ENCODE results near the gene CDH13. TPM values are rescaled to one million over a fixed set of nuclear protein-coding genes. Genes with fewer than 3 reads are reported as not detected.

The CDH13 gene
- total and polyA plus RNA-seq, 2 of the 8 experiments (the other 6 are each of a cell fraction or from before 2014, with no cell fraction given) = 2.3 to 2.4 TPM

DNA sequence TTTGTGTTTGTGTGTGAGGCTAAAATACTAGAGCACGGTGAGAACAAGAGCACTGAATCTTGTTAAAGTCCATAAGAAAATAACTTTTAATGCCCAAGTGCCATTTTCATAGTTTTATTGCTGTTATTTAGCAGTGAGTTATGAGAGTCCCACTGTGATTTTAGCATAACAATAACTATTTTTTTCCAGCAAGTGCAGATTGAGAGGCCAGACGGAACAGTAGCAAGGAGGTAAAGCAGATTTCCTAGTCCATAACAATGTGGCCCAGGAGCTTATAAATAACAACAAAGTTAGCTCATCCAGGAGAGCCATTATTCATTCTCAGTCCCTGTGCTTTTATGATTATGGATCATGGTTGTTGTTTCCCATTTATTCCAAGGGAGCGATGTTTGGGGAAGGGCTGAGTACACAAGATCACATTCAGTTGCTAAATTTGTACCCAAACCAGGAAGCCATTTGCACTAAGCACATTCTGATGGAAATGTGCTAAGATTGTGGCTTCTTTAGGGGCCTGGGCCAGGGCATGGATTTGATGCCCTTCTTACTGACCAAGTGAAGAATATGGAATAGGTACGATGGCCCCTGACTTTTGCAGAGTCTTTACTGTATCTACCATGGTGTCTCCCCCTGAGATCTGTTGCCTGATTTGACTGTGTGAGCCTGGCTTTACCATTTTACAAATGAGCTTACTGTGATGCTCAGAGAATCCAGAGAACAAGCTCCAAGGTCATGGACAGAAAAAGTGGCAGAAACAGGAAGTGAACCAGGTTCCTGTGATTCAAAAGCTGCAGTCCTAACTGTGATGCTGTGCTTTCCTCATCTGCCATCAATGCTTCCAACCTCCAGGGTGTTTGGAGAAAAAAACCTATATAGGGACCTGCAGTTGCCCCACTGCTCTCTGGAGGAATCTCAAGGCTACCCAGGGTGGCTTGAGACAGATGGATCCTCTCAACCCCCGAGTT, 976.3 kb downstream of the CDH13 start (continued):
- TF ChIP-seq, protein P1, sequence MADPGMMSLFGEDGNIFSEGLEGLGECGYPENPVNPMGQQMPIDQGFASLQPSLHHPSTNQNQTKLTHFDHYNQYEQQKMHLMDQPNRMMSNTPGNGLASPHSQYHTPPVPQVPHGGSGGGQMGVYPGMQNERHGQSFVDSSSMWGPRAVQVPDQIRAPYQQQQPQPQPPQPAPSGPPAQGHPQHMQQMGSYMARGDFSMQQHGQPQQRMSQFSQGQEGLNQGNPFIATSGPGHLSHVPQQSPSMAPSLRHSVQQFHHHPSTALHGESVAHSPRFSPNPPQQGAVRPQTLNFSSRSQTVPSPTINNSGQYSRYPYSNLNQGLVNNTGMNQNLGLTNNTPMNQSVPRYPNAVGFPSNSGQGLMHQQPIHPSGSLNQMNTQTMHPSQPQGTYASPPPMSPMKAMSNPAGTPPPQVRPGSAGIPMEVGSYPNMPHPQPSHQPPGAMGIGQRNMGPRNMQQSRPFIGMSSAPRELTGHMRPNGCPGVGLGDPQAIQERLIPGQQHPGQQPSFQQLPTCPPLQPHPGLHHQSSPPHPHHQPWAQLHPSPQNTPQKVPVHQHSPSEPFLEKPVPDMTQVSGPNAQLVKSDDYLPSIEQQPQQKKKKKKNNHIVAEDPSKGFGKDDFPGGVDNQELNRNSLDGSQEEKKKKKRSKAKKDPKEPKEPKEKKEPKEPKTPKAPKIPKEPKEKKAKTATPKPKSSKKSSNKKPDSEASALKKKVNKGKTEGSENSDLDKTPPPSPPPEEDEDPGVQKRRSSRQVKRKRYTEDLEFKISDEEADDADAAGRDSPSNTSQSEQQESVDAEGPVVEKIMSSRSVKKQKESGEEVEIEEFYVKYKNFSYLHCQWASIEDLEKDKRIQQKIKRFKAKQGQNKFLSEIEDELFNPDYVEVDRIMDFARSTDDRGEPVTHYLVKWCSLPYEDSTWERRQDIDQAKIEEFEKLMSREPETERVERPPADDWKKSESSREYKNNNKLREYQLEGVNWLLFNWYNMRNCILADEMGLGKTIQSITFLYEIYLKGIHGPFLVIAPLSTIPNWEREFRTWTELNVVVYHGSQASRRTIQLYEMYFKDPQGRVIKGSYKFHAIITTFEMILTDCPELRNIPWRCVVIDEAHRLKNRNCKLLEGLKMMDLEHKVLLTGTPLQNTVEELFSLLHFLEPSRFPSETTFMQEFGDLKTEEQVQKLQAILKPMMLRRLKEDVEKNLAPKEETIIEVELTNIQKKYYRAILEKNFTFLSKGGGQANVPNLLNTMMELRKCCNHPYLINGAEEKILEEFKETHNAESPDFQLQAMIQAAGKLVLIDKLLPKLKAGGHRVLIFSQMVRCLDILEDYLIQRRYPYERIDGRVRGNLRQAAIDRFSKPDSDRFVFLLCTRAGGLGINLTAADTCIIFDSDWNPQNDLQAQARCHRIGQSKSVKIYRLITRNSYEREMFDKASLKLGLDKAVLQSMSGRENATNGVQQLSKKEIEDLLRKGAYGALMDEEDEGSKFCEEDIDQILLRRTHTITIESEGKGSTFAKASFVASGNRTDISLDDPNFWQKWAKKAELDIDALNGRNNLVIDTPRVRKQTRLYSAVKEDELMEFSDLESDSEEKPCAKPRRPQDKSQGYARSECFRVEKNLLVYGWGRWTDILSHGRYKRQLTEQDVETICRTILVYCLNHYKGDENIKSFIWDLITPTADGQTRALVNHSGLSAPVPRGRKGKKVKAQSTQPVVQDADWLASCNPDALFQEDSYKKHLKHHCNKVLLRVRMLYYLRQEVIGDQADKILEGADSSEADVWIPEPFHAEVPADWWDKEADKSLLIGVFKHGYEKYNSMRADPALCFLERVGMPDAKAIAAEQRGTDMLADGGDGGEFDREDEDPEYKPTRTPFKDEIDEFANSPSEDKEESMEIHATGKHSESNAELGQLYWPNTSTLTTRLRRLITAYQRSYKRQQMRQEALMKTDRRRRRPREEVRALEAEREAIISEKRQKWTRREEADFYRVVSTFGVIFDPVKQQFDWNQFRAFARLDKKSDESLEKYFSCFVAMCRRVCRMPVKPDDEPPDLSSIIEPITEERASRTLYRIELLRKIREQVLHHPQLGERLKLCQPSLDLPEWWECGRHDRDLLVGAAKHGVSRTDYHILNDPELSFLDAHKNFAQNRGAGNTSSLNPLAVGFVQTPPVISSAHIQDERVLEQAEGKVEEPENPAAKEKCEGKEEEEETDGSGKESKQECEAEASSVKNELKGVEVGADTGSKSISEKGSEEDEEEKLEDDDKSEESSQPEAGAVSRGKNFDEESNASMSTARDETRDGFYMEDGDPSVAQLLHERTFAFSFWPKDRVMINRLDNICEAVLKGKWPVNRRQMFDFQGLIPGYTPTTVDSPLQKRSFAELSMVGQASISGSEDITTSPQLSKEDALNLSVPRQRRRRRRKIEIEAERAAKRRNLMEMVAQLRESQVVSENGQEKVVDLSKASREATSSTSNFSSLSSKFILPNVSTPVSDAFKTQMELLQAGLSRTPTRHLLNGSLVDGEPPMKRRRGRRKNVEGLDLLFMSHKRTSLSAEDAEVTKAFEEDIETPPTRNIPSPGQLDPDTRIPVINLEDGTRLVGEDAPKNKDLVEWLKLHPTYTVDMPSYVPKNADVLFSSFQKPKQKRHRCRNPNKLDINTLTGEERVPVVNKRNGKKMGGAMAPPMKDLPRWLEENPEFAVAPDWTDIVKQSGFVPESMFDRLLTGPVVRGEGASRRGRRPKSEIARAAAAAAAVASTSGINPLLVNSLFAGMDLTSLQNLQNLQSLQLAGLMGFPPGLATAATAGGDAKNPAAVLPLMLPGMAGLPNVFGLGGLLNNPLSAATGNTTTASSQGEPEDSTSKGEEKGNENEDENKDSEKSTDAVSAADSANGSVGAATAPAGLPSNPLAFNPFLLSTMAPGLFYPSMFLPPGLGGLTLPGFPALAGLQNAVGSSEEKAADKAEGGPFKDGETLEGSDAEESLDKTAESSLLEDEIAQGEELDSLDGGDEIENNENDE (IDR thresholded peaks at IDR 0.05; ENCODE audit: insufficient replicate concordance, low read length) = peak; percentile 42
- no peak for TF ChIP-seq MAFK (IDR thresholded peaks at IDR 0.05; ENCODE audit: low read depth, low read length)
